HAP-1 (cell line): ENCODE data around the gene LRIT2.

Experiments used
- DNase-seq, 2 experiments: peaks; one replicate each; pipeline ENCODE4 v3.0.0-alpha.2; 2016 to 2020; ENCODE audit warnings: low spot score in 2 of 2
- H3K27me3 ChIP-seq: fragments of 250-450 bp; sonication (Bioruptor Pico); 2 replicates; pipeline ENCODE4 v1.5.1; 2020; ENCODE audit warnings: low read depth, mild to moderate bottlenecking, moderate library complexity
- H3K36me3 ChIP-seq: fragments of 250-450 bp; sonication (Bioruptor Pico); replicated peaks from 2 replicates; pipeline ENCODE4 v1.5.1; 2020; ENCODE audit warnings: mild to moderate bottlenecking
- H3K4me1 ChIP-seq: fragments of 250-450 bp; sonication (Bioruptor Pico); 2 replicates; pipeline ENCODE4 v1.5.1; 2020; ENCODE audit warnings: mild to moderate bottlenecking
- H3K4me3 ChIP-seq: fragments of 250-450 bp; sonication (Bioruptor Pico); 2 replicates; pipeline ENCODE4 v1.5.1; 2020; ENCODE audit warnings: mild to moderate bottlenecking, moderate library complexity
- H3K9me3 ChIP-seq: fragments of 250-450 bp; sonication (Bioruptor Pico); 2 replicates; pipeline ENCODE4 v1.5.1; 2020; ENCODE audit warnings: mild to moderate bottlenecking, moderate library complexity
- in situ Hi-C: fragments of 300-500 bp; cut with MboI; formaldehyde crosslinking; loops from 3 replicates; pipeline ENCODE4 v1.14.3; 2020; ENCODE audit warnings: low sequenced_read_pairs, inconsistent platforms, mixed read lengths

The LRIT2 gene

DNA sequence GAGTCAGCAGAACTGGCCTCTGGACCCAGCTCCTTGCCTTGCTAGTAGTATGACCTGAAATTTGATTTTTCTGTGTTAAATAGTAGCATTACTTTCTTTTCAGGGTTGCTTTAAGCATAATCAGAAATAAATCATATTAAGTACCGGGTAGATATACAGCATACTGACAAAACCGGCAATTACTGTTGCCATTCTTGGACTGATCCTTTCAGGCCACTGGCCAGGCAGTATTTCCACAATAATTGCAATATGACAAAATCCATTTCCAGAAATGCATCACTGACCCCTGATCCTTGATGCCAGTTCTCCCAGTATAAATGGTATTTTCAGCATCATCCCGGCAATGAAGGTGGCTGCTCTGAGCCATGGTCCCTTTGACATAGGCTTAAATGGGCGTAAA, 9.1 kb upstream of the LRIT2 start:
- no peaks in the 10 kb centered on the region for H3K4me1 ChIP-seq
- H3K36me3 ChIP-seq, result no peaks in the 10 kb centered on the region
- no peaks in the 10 kb centered on the region for H3K27me3 ChIP-seq
- H3K4me3 ChIP-seq, result no peak overlapping the region
- in situ Hi-C loops, result no loop called here
- H3K9me3 ChIP-seq, result no peaks in the 10 kb centered on the region
- no peak for DNase-seq

- no peak for DNase-seq
- no peaks in the 10 kb centered on the region for H3K9me3 ChIP-seq
- no peaks in the 10 kb centered on the region for H3K27me3 ChIP-seq
- in situ Hi-C loops, result no loop called here
- no peaks in the 10 kb centered on the region for H3K36me3 ChIP-seq
- no peaks in the 10 kb centered on the region for H3K4me1 ChIP-seq
- H3K4me3 ChIP-seq, result no peak overlapping the region
These were observed 8.6 kb upstream of the LRIT2 start for GRCh38 chr10:84233940-84234339.

DNA sequence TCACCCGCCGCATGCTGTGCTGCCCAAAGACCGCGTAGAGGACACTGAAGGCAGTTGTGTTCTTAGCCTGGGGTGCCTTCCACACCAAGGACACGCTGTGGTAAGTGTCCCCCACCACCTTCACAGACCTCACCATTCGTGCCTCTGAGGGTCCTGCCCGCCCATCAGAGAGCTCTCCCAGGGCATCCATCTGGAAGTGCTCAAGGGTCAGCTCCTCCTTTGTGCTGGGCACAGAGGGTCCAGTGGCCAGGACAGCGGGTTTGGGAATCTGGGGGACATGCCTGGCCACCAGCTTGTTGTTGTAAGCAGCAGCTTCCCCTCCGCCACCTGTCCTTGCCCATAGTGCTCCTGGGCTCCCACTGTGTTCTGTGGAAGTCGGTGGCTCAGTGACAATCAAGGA, 7.0 kb upstream of the LRIT2 start:
- in situ Hi-C loops, result no loop called here
- Histone ChIP-seq H3K4me3 (no peak overlapping the region), H3K36me3 (no peaks in the 10 kb centered on the region), H3K4me1 (no peaks in the 10 kb centered on the region), H3K9me3 (no peaks in the 10 kb centered on the region), H3K27me3 (no peaks in the 10 kb centered on the region)
- no peak for DNase-seq

DNA sequence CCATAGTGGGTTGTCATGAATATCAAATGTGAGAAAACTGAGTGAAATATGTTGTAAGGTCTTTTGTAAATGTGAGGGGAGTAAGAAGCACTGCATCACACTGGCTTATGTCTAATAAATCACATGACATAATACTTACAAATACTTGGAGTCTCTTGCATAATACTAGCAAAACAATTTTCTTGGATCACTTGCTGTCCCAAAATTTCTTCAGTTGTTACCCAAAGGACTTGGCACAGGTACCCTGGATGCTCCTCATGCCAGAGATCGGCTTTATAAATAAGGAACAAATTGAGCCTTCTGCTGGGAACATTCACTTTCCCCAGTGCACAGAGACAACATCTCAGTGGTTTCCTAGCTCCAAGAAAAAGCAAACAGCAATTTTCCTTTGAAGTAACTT, 5.0 kb upstream of the LRIT2 start:
- H3K36me3 ChIP-seq, result no peaks in the 10 kb centered on the region
- no peaks in the 10 kb centered on the region for H3K27me3 ChIP-seq
- H3K4me1 ChIP-seq, result no peaks in the 10 kb centered on the region
- no peaks in the 10 kb centered on the region for H3K9me3 ChIP-seq
- in situ Hi-C loops, result no loop called here
- no peak for DNase-seq
- H3K4me3 ChIP-seq, result no peak overlapping the region

GRCh38 chr10:84227810-84228209, 2.5 kb upstream of the LRIT2 start:
- no peaks in the 10 kb centered on the region for H3K4me1 ChIP-seq
- H3K27me3 ChIP-seq, result no peaks in the 10 kb centered on the region
- in situ Hi-C loops, result no loop called here
- DNase-seq, result no peak
- H3K9me3 ChIP-seq, result no peaks in the 10 kb centered on the region
- H3K36me3 ChIP-seq, result no peaks in the 10 kb centered on the region
- H3K4me3 ChIP-seq, result no peak overlapping the region

DNA sequence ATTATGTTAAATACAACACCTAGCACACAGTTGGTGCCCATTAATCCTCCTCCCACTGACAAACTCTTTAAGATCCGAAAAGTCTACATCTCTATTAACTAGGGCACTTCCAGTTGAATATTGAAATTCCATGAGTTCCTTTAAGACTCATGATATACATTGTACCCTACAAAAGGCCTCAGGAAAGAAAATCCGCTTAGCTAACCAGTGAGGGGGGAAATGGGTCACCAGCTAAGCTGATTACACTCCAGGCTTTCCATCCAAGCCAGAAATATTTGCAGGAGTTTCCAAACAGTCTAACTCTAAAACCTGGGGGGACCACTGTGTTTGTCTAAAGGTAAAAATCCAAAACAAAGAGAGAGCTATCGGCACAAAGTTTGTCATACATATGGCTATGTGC, 1.3 kb upstream of the LRIT2 start:
- no peak for DNase-seq
- H3K4me3 ChIP-seq, result no peak overlapping the region
- in situ Hi-C loops, result no loop called here
- H3K9me3 ChIP-seq, result no peaks in the 10 kb centered on the region
- H3K36me3 ChIP-seq, result no peaks in the 10 kb centered on the region
- no peaks in the 10 kb centered on the region for H3K4me1 ChIP-seq
- H3K27me3 ChIP-seq, result no peaks in the 10 kb centered on the region

GRCh38 chr10:84224411-84225028, 824 bp downstream of the LRIT2 start:
- Histone ChIP-seq H3K27me3 (no peaks in the 10 kb centered on the region), H3K9me3 (no peaks in the 10 kb centered on the region), H3K36me3 (no peaks in the 10 kb centered on the region), H3K4me1 (no peaks in the 10 kb centered on the region), H3K4me3 (no peak overlapping the region)
- peak in 1 of 2 experiments; percentile 53 for DNase-seq
- in situ Hi-C loops, result no loop called here

GRCh38 chr10:84221916-84222315, 3.4 kb downstream of the LRIT2 start:
- in situ Hi-C loops, result no loop called here
- Histone ChIP-seq H3K9me3 (no peaks in the 10 kb centered on the region), H3K27me3 (no peaks in the 10 kb centered on the region), H3K36me3 (no peaks in the 10 kb centered on the region), H3K4me3 (no peak overlapping the region), H3K4me1 (no peaks in the 10 kb centered on the region)
- DNase-seq, result no peak

DNA sequence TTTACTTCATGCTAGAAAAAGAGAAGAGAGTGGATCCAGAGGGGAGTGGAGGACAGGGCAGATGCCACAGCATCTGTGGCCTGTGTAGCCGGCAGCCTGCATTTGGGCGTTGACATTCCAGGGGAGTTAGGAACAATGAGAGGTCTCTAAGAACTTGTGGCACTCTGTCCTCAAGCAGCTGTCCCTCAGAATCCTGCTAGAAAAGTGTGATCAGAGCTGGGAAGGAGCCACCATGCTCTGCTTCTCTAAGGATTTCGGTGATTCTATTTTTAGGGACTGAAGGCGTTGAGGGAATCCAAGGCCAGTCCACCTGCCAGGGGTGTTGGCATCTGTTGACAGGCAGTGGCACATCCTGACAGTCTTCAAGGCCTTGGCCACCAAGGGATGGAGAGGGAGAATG, 7.6 kb downstream of the LRIT2 start:
- H3K4me1 ChIP-seq, result no peaks in the 10 kb centered on the region
- no peak overlapping the region for H3K4me3 ChIP-seq
- no peaks in the 10 kb centered on the region for H3K27me3 ChIP-seq
- no peaks in the 10 kb centered on the region for H3K9me3 ChIP-seq
- in situ Hi-C loops, result no loop called here
- DNase-seq, result no peak
- no peaks in the 10 kb centered on the region for H3K36me3 ChIP-seq

- in situ Hi-C loops, result no loop called here
- H3K27me3 ChIP-seq, result no peaks in the 10 kb centered on the region
- no peaks in the 10 kb centered on the region for H3K4me1 ChIP-seq
- DNase-seq, result no peak
- no peak overlapping the region for H3K4me3 ChIP-seq
- H3K36me3 ChIP-seq, result no peaks in the 10 kb centered on the region
- H3K9me3 ChIP-seq, result no peaks in the 10 kb centered on the region
These were observed 8.5 kb downstream of the LRIT2 start for GRCh38 chr10:84216834-84217233.

DNA sequence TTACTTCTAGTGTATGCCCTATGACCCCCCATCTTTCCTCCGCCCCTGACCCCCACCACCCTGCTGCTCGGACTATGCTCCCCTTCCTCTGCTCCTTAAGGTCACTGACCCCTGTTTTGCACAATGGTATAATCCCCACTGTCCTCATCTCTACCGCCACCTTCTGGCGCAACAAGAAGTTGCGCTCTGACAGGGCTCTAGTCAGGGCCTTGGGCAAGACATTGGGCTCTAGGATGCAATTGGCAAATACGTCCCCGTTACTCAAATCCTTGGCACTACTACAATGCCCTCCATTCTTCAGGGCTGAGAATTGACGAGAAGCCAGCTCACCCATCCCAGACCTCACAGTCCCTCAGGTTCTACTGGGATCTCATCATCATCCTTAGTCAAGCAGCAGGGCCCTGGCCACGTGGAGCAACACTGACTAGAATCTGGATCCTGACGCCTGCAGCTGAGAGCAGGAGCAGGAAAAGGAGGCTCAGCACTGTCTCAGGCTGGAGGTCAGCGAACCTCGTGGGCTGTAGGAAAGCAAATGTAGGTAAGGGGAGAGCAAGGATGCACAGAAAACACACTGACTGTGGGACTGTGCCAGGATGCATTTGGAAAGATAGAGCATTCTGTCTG, 10.6 kb downstream of the LRIT2 start:
- Histone ChIP-seq H3K36me3 (no peaks in the 10 kb centered on the region), H3K4me3 (no peak overlapping the region), H3K4me1 (no peaks in the 10 kb centered on the region), H3K9me3 (no peaks in the 10 kb centered on the region), H3K27me3 (no peaks in the 10 kb centered on the region)
- peak; percentile 4 to 64 for DNase-seq
- in situ Hi-C loops, result no loop called here

GRCh38 chr10:84214046-84214572, 11.2 kb downstream of the LRIT2 start:
- no peaks in the 10 kb centered on the region for H3K36me3 ChIP-seq
- no peaks in the 10 kb centered on the region for H3K9me3 ChIP-seq
- no peak overlapping the region for H3K4me3 ChIP-seq
- H3K27me3 ChIP-seq, result no peaks in the 10 kb centered on the region
- no peaks in the 10 kb centered on the region for H3K4me1 ChIP-seq
- no peak for DNase-seq
- in situ Hi-C loops, result no loop called here

- Histone ChIP-seq H3K36me3 (no peaks in the 10 kb centered on the region), H3K9me3 (no peaks in the 10 kb centered on the region), H3K4me3 (no peak overlapping the region), H3K4me1 (no peaks in the 10 kb centered on the region), H3K27me3 (no peaks in the 10 kb centered on the region)
- in situ Hi-C loops, result no loop called here
- no peak for DNase-seq
These were observed 12.3 kb downstream of the LRIT2 start for GRCh38 chr10:84213076-84213475.

DNA sequence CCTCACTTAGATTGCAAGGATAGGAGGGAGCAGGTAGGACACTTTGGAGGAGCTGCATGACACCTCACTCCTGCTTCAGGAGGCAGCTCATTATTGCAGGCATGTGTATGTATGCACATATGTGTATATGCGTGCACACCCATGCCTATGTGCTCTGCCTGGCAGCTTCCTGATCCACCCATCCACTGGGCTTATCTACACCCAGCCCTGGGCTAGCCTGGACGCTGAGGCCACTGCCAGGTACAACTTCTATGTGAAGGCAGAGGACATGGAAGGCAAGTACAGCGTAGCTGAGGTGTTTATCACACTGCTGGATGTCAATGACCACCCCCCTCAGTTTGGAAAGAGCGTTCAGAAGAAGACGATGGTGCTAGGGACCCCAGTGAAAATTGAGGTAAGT, 13.3 kb downstream of the LRIT2 start:
- no peaks in the 10 kb centered on the region for H3K9me3 ChIP-seq
- in situ Hi-C loops, result no loop called here
- H3K36me3 ChIP-seq, result no peaks in the 10 kb centered on the region
- no peaks in the 10 kb centered on the region for H3K27me3 ChIP-seq
- no peak overlapping the region for H3K4me3 ChIP-seq
- H3K4me1 ChIP-seq, result no peaks in the 10 kb centered on the region
- no peak for DNase-seq

GRCh38 chr10:84211566-84211965, 13.8 kb downstream of the LRIT2 start:
- in situ Hi-C loops, result no loop called here
- Histone ChIP-seq H3K27me3 (no peaks in the 10 kb centered on the region), H3K36me3 (no peaks in the 10 kb centered on the region), H3K4me3 (no peak overlapping the region), H3K4me1 (no peaks in the 10 kb centered on the region), H3K9me3 (no peaks in the 10 kb centered on the region)
- no peak for DNase-seq
